SKM-1 treated with dmso at 0.1 percent for 144 hours (cell line): ENCODE data around the gene NTHL1.
A peak's percentile ranks its signal among the peaks of the same experiment; 100 is the strongest.

Experiments
- DNase-seq: peaks from one replicate; lab custom pipeline; 2025; ENCODE audit not compliant: unreplicated experiment; lab: John Stamatoyannopoulos, UW

The NTHL1 gene

DNA sequence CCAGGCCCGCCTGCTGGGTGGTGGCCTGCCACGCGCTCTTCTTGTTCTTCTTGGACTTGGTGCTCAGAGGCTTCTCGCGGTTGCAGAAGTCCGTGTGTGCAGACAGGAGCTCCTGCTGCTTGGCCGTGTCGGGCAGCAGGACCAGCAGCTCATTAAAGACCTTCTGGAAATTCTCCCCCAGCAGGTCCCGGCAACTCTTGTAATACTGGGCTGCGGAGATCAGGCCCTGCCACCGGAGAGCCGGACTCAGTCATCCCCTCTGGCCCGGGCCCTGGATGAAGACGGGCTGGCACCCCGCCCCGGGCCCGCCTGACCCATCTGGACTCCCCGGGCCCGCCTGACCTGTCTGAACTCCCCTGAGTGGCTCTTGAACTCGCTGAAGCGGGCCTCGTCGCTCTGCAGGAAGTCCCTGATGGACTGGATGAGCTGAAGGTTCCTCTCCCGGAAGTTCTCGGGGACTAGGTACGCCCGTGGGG lies 49.2 kb downstream of the NTHL1 start:
- DNase-seq = no peak

DNA sequence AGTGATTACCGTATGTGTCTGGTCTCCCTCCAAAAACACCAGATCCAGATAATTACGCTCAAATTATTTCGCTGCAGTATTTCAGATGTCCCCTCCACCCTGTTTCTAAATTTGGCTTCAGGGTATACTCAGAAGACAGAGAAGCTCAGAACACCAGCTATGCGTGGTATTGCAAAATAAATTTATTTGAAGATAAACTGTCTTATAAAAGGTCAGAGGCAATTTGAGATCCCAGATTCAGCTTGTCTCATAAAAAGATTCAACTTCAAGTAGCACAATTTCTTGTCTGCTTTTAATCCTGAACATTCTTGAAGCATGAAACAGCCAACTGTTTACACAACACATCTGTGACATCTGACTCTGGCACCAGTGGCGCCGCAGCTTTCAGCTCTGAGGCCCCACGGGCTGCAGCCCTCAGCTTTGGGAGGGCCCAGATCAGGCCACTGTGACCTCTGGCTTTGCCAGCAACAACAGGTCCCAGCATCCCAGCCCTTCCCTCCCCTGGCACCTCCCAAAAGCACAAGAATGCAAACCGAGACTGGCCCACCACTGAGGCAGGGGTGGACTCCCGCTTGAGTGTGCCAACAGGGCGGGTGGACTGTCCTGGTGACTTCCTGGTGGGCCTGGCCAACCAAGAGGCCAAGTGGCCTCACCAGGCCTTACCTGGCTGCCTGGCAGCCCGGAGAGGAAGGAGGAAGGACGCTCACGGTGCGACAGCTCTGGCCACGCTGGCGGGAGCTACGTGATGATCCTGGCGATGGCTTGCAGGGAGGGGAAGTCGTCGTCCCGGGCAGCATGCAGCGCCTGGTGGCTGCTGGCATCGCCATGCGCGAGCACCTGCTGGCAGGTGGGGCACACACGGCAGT lies 49.9 kb downstream of the NTHL1 start:
- DNase-seq = no peak

DNA sequence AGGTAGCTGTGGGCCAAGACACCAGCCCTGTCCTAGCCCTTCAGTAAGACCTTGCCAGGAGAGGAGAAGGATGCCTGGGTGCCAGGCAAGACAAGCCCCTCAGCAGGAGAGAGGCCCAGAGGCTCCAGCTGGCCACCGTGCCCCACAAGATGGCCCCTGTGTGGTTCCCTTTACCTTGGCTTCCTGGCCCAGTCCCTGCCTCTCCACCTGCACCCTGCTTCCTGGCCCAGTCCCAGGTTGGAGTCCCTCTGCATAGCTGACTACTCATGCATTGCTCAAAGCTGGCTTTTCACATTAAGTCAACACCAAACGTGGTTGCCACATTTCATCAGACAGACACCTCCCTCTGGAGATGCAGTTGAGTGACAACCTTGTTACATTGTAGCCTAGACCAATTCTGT lies 53.9 kb downstream of the NTHL1 start:
- DNase-seq = no peak

DNA sequence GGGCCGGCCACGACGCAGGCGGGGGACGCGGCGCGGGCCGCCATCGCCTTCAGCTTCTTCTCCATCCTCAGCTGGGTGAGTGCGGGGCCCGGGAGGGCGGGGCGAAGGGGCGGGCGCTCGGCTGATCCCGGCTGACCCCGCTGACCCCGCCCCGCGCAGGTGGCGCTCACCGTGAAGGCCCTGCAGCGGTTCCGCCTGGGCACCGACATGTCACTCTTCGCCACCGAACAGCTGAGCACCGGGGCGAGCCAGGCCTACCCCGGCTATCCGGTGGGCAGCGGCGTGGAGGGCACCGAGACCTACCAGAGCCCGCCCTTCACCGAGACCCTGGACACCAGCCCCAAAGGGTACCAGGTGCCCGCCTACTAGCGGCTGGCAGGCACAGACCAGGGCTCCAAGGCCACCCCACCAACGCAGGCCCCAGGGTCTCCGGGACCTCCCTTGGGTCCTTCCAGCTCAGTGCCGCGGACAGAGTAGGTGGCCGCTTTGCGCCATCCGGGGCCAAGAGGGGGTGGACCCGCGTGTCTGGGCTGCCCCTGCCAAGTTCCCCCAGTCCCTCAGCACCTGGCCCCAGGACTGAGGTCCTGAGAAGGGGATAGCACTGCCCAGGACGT lies 54.8 kb downstream of the NTHL1 start:
- DNase-seq = no peak

DNA sequence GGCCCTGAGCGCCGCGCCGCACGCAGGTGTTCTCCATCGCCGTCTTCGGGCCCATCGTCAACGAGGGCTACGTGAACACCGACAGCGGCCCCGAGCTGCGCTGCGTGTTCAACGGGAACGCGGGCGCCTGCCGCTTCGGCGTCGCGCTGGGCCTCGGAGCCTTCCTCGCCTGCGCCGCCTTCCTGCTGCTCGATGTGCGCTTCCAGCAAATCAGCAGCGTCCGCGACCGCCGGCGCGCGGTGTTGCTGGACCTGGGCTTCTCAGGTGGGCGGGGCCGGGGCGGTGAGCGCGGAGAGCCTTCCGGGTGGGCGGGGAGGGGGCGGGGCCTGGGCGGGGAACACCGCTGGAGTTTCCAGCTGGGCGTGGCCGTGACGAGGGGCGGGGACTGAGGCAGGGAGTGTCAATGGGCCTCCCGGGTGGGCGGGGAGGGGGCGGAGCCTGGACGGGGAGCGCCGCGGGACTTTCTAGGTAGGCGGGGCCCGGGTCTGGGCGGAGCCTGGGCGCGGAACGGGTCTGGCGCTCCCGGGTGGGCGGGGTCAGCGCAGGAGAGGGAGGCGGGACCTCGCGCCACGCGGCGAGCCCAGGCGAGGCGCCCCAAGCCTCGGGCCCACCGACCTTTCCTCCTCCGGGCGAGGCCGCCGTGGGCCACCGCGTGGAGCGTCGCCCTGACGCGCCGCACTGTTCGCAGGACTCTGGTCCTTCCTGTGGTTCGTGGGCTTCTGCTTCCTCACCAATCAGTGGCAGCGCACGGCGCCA lies 55.5 kb downstream of the NTHL1 start:
- DNase-seq = peak; percentile 81

DNA sequence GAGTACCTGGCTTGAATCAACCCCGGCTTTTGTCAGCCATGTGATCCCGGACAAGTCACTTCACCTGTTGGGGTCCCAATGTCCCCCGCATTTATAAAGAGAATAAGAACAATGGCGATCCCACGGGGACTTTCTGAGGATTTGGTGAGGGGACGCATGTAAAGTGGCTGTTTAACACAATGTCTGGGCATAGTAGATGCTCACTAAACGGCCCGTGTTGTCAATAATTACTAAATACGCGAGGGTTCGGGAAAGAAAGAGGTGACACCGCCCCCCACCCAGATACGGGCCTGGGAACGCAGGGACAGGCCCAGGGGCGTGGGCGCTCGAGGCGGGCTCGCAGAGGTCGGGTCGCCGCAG lies 56.1 kb downstream of the NTHL1 start:
- DNase-seq = no peak

DNA sequence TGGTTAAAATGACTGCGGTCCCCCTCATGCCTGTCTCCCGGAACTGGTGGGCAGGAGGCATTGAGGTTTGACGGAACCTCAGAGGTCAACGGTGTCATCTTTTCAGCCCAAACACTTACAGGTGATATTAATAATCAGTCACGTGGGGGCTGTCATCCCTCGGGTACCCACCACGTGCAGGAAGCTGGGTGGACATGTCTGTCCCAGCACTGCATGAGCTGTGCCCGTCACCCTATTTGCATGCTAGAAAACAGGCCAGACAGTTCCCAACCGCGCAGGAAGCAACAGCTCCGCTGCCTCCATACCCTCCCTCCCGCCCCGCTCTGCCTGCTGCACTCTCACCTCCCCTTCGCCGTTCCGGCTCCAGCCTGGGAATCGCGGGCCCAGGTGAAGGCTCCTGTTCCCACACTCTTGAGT lies 56.5 kb downstream of the NTHL1 start:
- no peak for DNase-seq

DNA sequence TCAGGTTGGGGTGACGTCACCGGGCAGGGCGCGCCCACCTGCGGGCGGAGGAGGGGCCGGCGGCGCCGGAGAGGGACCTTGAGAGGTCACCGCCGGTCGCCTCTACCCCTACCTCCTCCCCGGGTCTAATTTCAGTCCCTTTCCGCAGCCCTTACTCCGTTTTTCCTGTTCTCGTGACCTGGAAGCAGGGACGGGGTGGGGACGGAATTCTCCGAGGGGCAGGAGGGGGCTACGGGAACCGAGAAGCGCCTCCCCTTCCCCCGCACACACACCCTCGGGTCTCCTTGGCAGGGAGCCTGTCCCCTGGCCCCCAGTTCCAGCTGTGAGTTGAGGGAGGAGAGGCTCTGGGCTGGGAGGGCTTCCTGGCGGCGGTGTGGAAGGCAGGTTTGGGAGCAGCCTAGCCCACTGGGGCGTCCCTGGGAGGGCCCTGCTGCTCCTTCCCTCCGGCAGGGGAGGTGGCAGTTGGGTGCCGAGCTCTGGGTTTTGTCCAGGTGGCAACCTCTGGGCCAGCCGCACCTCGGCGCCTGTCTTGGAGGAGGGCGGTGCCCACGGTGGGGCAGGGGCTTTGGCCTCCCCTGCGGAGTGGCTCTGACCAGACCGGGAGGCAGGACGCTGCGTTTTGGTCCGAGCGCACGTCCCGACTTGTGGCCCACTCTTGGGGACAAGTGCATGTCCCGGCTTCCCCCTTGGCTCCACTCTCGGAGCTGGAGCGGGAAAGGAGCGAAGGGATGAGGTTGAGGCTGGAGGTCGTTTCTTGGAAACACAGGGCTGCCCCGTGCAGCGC lies 57.1 kb downstream of the NTHL1 start:
- DNase-seq = no peak

DNA sequence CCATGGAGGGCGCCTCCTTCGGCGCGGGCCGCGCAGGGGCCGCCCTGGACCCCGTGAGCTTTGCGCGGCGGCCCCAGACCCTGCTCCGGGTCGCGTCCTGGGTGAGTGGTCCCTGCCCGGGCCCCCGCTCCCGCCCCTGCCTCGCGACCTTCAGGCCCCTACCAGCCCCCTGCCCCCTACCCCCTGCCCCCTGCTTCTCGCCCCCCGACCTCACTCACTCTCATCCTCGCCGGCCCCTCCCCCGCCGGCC lies 57.6 kb downstream of the NTHL1 start:
- DNase-seq = no peak
